HTR-8/SVneo (cell line): Measurements from ENCODE around the gene KRTAP10-3.

Experiments
- DNase-seq: peaks from one replicate; pipeline ENCODE4 v3.0.0; 2011; ENCODE audit warnings: low spot score, mixed read lengths; ENCODE audit not compliant: insufficient read length
- FAIRE-seq: peaks from 2 replicates; lab custom pipeline; 2011; peaks lifted over from hg19 to GRCh38; lab: Jason Lieb, UNC

KRTAP10-3 gene

GRCh38 chr21:44521301-44521927 lies 37.2 kb downstream of the KRTAP10-3 start:
- DNase-seq: no peak
- FAIRE-seq: no peak

- FAIRE-seq (no peak), DNase-seq (no peak)
Measured at GRCh38 chr21:44520326-44521300, 38.0 kb downstream of the KRTAP10-3 start.

GRCh38 chr21:44519346-44520325 lies 39.0 kb downstream of the KRTAP10-3 start:
- no peak for FAIRE-seq

GRCh38 chr21:44518686-44519085 lies 39.9 kb downstream of the KRTAP10-3 start:
- DNase-seq (no peak), FAIRE-seq (no peak)

More at GRCh38 chr21:44519346-44520325, 39.0 kb downstream of the KRTAP10-3 start:
- DNase-seq: no peak

GRCh38 chr21:44517175-44517899 lies 41.3 kb downstream of the KRTAP10-3 start:
- DNase-seq: peak; percentile 45
- peak; percentile 92 for FAIRE-seq

- FAIRE-seq (no peak), DNase-seq (no peak)
Measured at GRCh38 chr21:44516828-44517174, 41.8 kb downstream of the KRTAP10-3 start.

- DNase-seq (no peak), FAIRE-seq (no peak)
Measured at GRCh38 chr21:44516342-44516741, 42.3 kb downstream of the KRTAP10-3 start.

GRCh38 chr21:44515359-44516165 lies 43.0 kb downstream of the KRTAP10-3 start:
- FAIRE-seq (no peak), DNase-seq (no peak)

GRCh38 chr21:44514746-44515358 lies 43.7 kb downstream of the KRTAP10-3 start:
- no peak for FAIRE-seq

GRCh38 chr21:44514218-44514520 lies 44.4 kb downstream of the KRTAP10-3 start:
- DNase-seq: no peak
- FAIRE-seq: no peak

More at GRCh38 chr21:44514746-44515358, 43.7 kb downstream of the KRTAP10-3 start:
- DNase-seq: no peak

GRCh38 chr21:44513389-44514217 lies 45.0 kb downstream of the KRTAP10-3 start:
- no peak for FAIRE-seq
- no peak for DNase-seq

GRCh38 chr21:44512496-44513388 lies 45.9 kb downstream of the KRTAP10-3 start:
- DNase-seq (no peak), FAIRE-seq (no peak)

- FAIRE-seq: no peak
- no peak for DNase-seq
Measured at GRCh38 chr21:44511938-44512275, 46.7 kb downstream of the KRTAP10-3 start.

- DNase-seq (no peak), FAIRE-seq (peak; percentile 93)
Measured at GRCh38 chr21:44511219-44511937, 47.2 kb downstream of the KRTAP10-3 start.

- DNase-seq: peak; percentile 74
- FAIRE-seq: peak; percentile 81
Measured at GRCh38 chr21:44510508-44511218, 47.9 kb downstream of the KRTAP10-3 start.

- DNase-seq: no peak
- no peak for FAIRE-seq
Measured at GRCh38 chr21:44510109-44510507, 48.5 kb downstream of the KRTAP10-3 start.
